SU-DHL-6 (cell line): Measurements from ENCODE around the gene EDARADD.

Source experiments
- H2AFZ ChIP-seq: fragments of 200-600 bp; sonication (generic); 2 replicates; pipeline ENCODE4 v1.6.1; 2014; ENCODE audit warnings: low read depth, mild to moderate bottlenecking, moderate library complexity, mixed read lengths, antibody characterized with exemption, low read length; ENCODE audit not compliant: severe bottlenecking
- H3F3A ChIP-seq: fragments of 200-600 bp; shearing (Covaris generic); 2 replicates; pipeline ENCODE4 v1.6.0; 2016; ENCODE audit warnings: antibody characterized with exemption, mild to moderate bottlenecking; ENCODE audit not compliant: insufficient read depth
- H3K27ac ChIP-seq: fragments of 200-600 bp; sonication (generic); 2 replicates; pipeline ENCODE4 v1.5.1; 2016; ENCODE audit warnings: low read depth, mild to moderate bottlenecking, low read length, moderate library complexity, mixed read lengths
- H3K27me3 ChIP-seq: fragments of 200-600 bp; sonication (generic), shearing (Covaris generic); 2 replicates; pipeline ENCODE4 v1.6.0; 2014; ENCODE audit warnings: mild to moderate bottlenecking, low read length
- H3K36me3 ChIP-seq: fragments of 200-600 bp; sonication (generic); 2 replicates; pipeline ENCODE4 v1.6.1; 2014; ENCODE audit warnings: mild to moderate bottlenecking, low read length, mixed read lengths
- H3K4me2 ChIP-seq: fragments of 300-600, 200-600 bp; shearing (Covaris generic), sonication (generic); 2 replicates; pipeline ENCODE4 v1.6.0; 2014; ENCODE audit warnings: low read length, low read depth, mild to moderate bottlenecking; ENCODE audit not compliant: poor library complexity, severe bottlenecking
- H3K4me3 ChIP-seq: fragments of 200-600 bp; sonication (generic); 2 replicates; pipeline ENCODE4 v1.5.1; 2014; ENCODE audit warnings: antibody characterized with exemption, low read length, mild to moderate bottlenecking, mixed read lengths; ENCODE audit not compliant: insufficient read depth, poor library complexity, severe bottlenecking
- H3K79me2 ChIP-seq: fragments of 200-600 bp; sonication (generic); 2 replicates; pipeline ENCODE4 v1.6.1; 2014; ENCODE audit warnings: mild to moderate bottlenecking, low read length, moderate library complexity; ENCODE audit not compliant: insufficient read depth
- H3K9ac ChIP-seq: fragments of 200-600 bp; sonication (generic); 2 replicates; pipeline ENCODE4 v1.7.0; 2014; ENCODE audit warnings: mild to moderate bottlenecking, low read length
- H3K9me2 ChIP-seq: fragments of 200-600 bp; sonication (generic); replicated peaks from 2 replicates; pipeline ENCODE4 v1.6.1; 2014; ENCODE audit warnings: low read length; ENCODE audit not compliant: insufficient read depth
- H3K9me3 ChIP-seq: fragments of 200-600 bp; sonication (generic); 2 replicates; pipeline ENCODE4 v1.6.1; 2014; ENCODE audit warnings: low read length, mixed read lengths; ENCODE audit not compliant: insufficient read depth
- H4K20me1 ChIP-seq: fragments of 200-600 bp; sonication (generic); 2 replicates; pipeline ENCODE4 v1.6.1; 2014; ENCODE audit warnings: low read depth, mild to moderate bottlenecking, antibody characterized with exemption, low read length, moderate library complexity, mixed read lengths
- EZH2phosphoT487 ChIP-seq: fragments of 200-600 bp; sonication (generic), shearing (Covaris generic); conservative IDR thresholded peaks from 2 replicates; pipeline ENCODE4 v1.6.1; 2018; ENCODE audit warnings: mild to moderate bottlenecking, antibody characterized with exemption, low read length, moderate library complexity, mixed read lengths
- TF ChIP-seq, protein P1 (sequence below): fragments of 200-600 bp; sonication (generic); IDR thresholded peaks from one replicate; pipeline ENCODE4 v1.5.1; 2017; ENCODE audit warnings: antibody characterized with exemption, mild to moderate bottlenecking, low read length, moderate library complexity; ENCODE audit not compliant: insufficient read depth, poor library complexity, severe bottlenecking

EDARADD gene

DNA sequence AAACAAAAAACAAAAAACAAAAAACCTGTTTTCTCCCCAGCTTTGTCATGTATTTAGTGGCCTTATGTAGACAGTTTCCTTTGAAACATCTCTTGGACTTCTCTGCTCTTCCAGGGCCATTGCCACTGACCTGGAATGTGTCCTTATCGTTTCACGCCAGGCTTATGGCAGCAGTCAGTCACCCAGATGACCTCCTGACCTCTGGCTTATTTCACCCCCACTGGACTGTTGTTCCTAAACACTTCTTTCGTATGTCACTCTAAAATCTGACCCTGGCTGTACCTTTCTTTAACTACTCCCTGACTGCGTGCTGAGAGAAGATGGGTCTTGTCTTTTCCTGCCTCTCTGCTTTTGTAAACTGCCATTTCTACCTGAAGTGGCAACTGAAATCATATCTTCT is 138.8 kb downstream of the EDARADD start:
- H3K27me3 ChIP-seq, result no peaks in the 10 kb centered on the region
- H3K9me2 ChIP-seq, result no peaks in the 10 kb centered on the region
- H4K20me1 ChIP-seq, result no peaks in the 10 kb centered on the region
- H3F3A ChIP-seq, result no peaks in the 10 kb centered on the region; the same call in 1 of the 2 replicates
- H2AFZ ChIP-seq, result no peak overlapping the region
- TF ChIP-seq, protein P1, sequence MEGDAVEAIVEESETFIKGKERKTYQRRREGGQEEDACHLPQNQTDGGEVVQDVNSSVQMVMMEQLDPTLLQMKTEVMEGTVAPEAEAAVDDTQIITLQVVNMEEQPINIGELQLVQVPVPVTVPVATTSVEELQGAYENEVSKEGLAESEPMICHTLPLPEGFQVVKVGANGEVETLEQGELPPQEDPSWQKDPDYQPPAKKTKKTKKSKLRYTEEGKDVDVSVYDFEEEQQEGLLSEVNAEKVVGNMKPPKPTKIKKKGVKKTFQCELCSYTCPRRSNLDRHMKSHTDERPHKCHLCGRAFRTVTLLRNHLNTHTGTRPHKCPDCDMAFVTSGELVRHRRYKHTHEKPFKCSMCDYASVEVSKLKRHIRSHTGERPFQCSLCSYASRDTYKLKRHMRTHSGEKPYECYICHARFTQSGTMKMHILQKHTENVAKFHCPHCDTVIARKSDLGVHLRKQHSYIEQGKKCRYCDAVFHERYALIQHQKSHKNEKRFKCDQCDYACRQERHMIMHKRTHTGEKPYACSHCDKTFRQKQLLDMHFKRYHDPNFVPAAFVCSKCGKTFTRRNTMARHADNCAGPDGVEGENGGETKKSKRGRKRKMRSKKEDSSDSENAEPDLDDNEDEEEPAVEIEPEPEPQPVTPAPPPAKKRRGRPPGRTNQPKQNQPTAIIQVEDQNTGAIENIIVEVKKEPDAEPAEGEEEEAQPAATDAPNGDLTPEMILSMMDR, result no peak
- no peak for TF ChIP-seq EZH2phosphoT487
- no peaks in the 10 kb centered on the region for H3K9me3 ChIP-seq
- H3K36me3 ChIP-seq, result no peaks in the 10 kb centered on the region
- no peaks in the 10 kb centered on the region for H3K79me2 ChIP-seq
- H3K4me3 ChIP-seq, result no peak overlapping the region
- H3K4me2 ChIP-seq, result no peak overlapping the region
- H3K27ac ChIP-seq, result peak overlapping the region; percentile 66; the same call in 1 of the 2 replicates
- H3K9ac ChIP-seq, result no peak overlapping the region

DNA sequence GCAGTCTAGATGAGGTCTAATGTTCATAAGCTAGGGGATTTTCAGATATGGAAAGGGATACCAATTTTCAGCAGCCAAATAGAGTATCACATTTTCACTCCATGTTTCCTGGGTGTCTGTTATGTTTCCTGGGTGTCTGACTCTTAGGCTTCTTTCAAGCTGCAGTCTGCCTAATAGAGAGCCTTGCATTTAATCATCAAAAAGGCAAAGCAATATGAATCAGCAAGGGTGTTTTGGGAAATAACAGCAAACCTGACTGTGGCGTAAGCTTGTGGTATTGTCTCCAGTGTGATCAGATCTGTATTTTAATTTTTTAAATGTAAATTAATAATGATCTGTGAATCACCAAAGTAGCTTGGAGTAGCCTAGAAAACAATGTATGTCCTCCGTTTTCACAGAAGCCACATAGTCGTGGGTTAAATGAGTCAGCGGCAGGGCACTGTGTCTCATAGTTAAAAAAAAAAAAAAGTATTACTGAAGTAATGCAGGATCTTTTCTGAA is 140.1 kb downstream of the EDARADD start:
- Histone ChIP-seq H2AFZ (no peak overlapping the region), H4K20me1 (no peaks in the 10 kb centered on the region), H3K27me3 (no peaks in the 10 kb centered on the region), H3K36me3 (no peaks in the 10 kb centered on the region), H3K79me2 (no peaks in the 10 kb centered on the region), H3K9ac (no peak overlapping the region), H3K4me2 (no peak overlapping the region), H3K27ac (no peak overlapping the region), H3K4me3 (no peak overlapping the region), H3F3A (no peaks in the 10 kb centered on the region; the same call in 1 of the 2 replicates), H3K9me2 (no peaks in the 10 kb centered on the region), H3K9me3 (no peaks in the 10 kb centered on the region)
- TF ChIP-seq, protein P1, result no peak
- TF ChIP-seq EZH2phosphoT487, result no peak
